ENCODE measurements around the gene SLITRK3.

GRCh38 chr3:165225604-165226003 lies 29.4 kb upstream of the SLITRK3 start:
- no peak for TF ChIP-seq CTCF (IDR thresholded peaks at IDR 0.05)
- TF ChIP-seq POLR2A (IDR thresholded peaks at IDR 0.05) = no peak
